ENCODE data around the gene PREX1.
"Not testable (repeated sequence)": the region's sequence is repeated elsewhere in the genome, so short reads cannot be mapped to it uniquely, and the experiment has no call there.

The PREX1 gene

GRCh38 chr20:48603116-48603818, 224.5 kb downstream of the PREX1 start:
- H3K4me3 ChIP-seq (ENCODE audit: low read depth, low read length) = no peak overlapping the region
- no peak for DNase-seq (ENCODE audit: low read depth)
- TF ChIP-seq MAX (IDR thresholded peaks at IDR 0.05; ENCODE audit: low read depth, low read length) (no peak), CTCF (IDR thresholded peaks at IDR 0.05; ENCODE audit: low read depth, low read length) (no peak), POLR2A (IDR thresholded peaks at IDR 0.05; ENCODE audit: extremely low read depth, insufficient read length) (no peak), MYC (IDR thresholded peaks at IDR 0.05; ENCODE audit: low read depth, low read length) (no peak)

GRCh38 chr20:48601798-48602197, 226.0 kb downstream of the PREX1 start:
- no peak for DNase-seq (ENCODE audit: low read depth)
- TF ChIP-seq POLR2A (IDR thresholded peaks at IDR 0.05; ENCODE audit: extremely low read depth, insufficient read length) (no peak), MYC (IDR thresholded peaks at IDR 0.05; ENCODE audit: low read depth, low read length) (no peak), CTCF (IDR thresholded peaks at IDR 0.05; ENCODE audit: low read depth, low read length) (no peak), MAX (IDR thresholded peaks at IDR 0.05; ENCODE audit: low read depth, low read length) (no peak)
- no peak overlapping the region for H3K4me3 ChIP-seq (ENCODE audit: low read depth, low read length)

- no peak for DNase-seq (ENCODE audit: low read depth)
- H3K4me3 ChIP-seq (ENCODE audit: low read depth, low read length) = no peak overlapping the region
- TF ChIP-seq CTCF (IDR thresholded peaks at IDR 0.05; ENCODE audit: low read depth, low read length) = no peak
- TF ChIP-seq MAX (IDR thresholded peaks at IDR 0.05; ENCODE audit: low read depth, low read length) = no peak
- TF ChIP-seq MYC (IDR thresholded peaks at IDR 0.05; ENCODE audit: low read depth, low read length) = no peak
- no peak for TF ChIP-seq POLR2A (IDR thresholded peaks at IDR 0.05; ENCODE audit: extremely low read depth, insufficient read length)
Measured at GRCh38 chr20:48600470-48600945, 227.3 kb downstream of the PREX1 start.

- TF ChIP-seq CTCF (IDR thresholded peaks at IDR 0.05; ENCODE audit: low read depth, low read length) = no peak
- TF ChIP-seq POLR2A (IDR thresholded peaks at IDR 0.05; ENCODE audit: extremely low read depth, insufficient read length) = no peak
- no peak for TF ChIP-seq MYC (IDR thresholded peaks at IDR 0.05; ENCODE audit: low read depth, low read length)
- TF ChIP-seq MAX (IDR thresholded peaks at IDR 0.05; ENCODE audit: low read depth, low read length) = no peak
- no peak overlapping the region for H3K4me3 ChIP-seq (ENCODE audit: low read depth, low read length)
- DNase-seq (ENCODE audit: low read depth) = no peak
Measured at GRCh38 chr20:48599748-48600469, 227.9 kb downstream of the PREX1 start.

- TF ChIP-seq MYC (IDR thresholded peaks at IDR 0.05; ENCODE audit: low read depth, low read length) (no peak), MAX (IDR thresholded peaks at IDR 0.05; ENCODE audit: low read depth, low read length) (no peak), CTCF (IDR thresholded peaks at IDR 0.05; ENCODE audit: low read depth, low read length) (no peak), POLR2A (IDR thresholded peaks at IDR 0.05; ENCODE audit: extremely low read depth, insufficient read length) (no peak)
- peak; percentile 24 for DNase-seq (ENCODE audit: low read depth)
- no peak overlapping the region for H3K4me3 ChIP-seq (ENCODE audit: low read depth, low read length)
Measured at GRCh38 chr20:48599106-48599747, 228.6 kb downstream of the PREX1 start.

- not testable (repeated sequence) for DNase-seq (ENCODE audit: low read depth); H3K4me3 ChIP-seq (ENCODE audit: low read depth, low read length)
Measured at GRCh38 chr20:48598303-48598941, 229.4 kb downstream of the PREX1 start.
